GM19025 (cell line): Measurements from ENCODE around the gene SUMO2.

Experiments
- ATAC-seq: cut with Tn5 transposase; IDR thresholded peaks from one replicate; pipeline ENCODE4 v1.9.1; 2021; ENCODE audit warnings: mild to moderate bottlenecking, low read depth, moderate library complexity; ENCODE audit not compliant: unreplicated experiment

SUMO2 gene

GRCh38 chr17:75126954-75127353 is 55.8 kb downstream of the SUMO2 start:
- ATAC-seq: no peak

- no peak for ATAC-seq
These were observed 56.8 kb downstream of the SUMO2 start for GRCh38 chr17:75125984-75126383.

- ATAC-seq: no peak
These were observed 58.0 kb downstream of the SUMO2 start for GRCh38 chr17:75124819-75125162.

GRCh38 chr17:75124041-75124818 is 58.5 kb downstream of the SUMO2 start:
- no peak for ATAC-seq

GRCh38 chr17:75118307-75118706 is 64.5 kb downstream of the SUMO2 start:
- no peak for ATAC-seq

- ATAC-seq: no peak
These were observed 66.0 kb downstream of the SUMO2 start for GRCh38 chr17:75116737-75117136.
